Measurements from ENCODE around the gene ORAI3. TPM values are rescaled to one million over a fixed set of nuclear protein-coding genes. Genes with fewer than 3 reads are reported as not detected.
A peak's percentile ranks its signal among the peaks of the same experiment; 100 is the strongest.

Gene ORAI3
- total RNA-seq, 1 experiment from 2014 or later = 9.0 TPM

GRCh38 chr16:30956601-30957455, 8.0 kb downstream of the ORAI3 start:
- Histone ChIP-seq H3K4me3 (replicated peaks in 1 of 2; ENCODE audit: low read depth in 1 of 2, low read length in 2 of 2) (peak overlapping the region; percentile 74 to 88), H3K9me2 (ENCODE audit: insufficient read depth) (no peaks in the 10 kb centered on the region), H3K79me2 (ENCODE audit: insufficient read depth, low read length) (peaks cover 28% of the 10 kb centered on the region), H3K27me3 (ENCODE audit: insufficient read depth, low read length) (no peaks in the 10 kb centered on the region), H4K20me1 (ENCODE audit: insufficient read depth) (no peaks in the 10 kb centered on the region), H3K4me1 (ENCODE audit: control insufficient read depth in 1 of 2, insufficient read depth in 2 of 2, low read length in 2 of 2) (peaks cover 22 to 32% of the 10 kb centered on the region in 2 experiments), H3K9me3 (ENCODE audit: control insufficient read depth in 1 of 2, insufficient read depth in 1 of 2, low read depth in 1 of 2, low read length in 2 of 2) (no peaks in the 10 kb centered on the region), H2AFZ (ENCODE audit: low read depth, low read length, poor library complexity, severe bottlenecking) (peak overlapping the region; percentile 96), H3K9ac (ENCODE audit: low read length) (peak overlapping the region; percentile 88), H3K36me3 (ENCODE audit: control insufficient read depth in 1 of 2, insufficient read depth in 2 of 2, low read length in 2 of 2) (peaks cover 26 to 30% of the 10 kb centered on the region in 2 experiments), H3K4me2 (ENCODE audit: low read length) (peak overlapping the region; percentile 95), H3K27ac (ENCODE audit: low read depth, low read length) (peak overlapping the region; percentile 100)
- ChIA-PET POLR2A (no interaction called here), CTCF (no interaction called here), RAD21 (ENCODE audit: low non-redundant PET in 1 of 2, low total read pairs in 2 of 2, uncharacterized antibody in 2 of 2, unreplicated experiment in 2 of 2) (no interaction called here)
- TSS peak; percentile 84 for BruUV-seq (replicated peaks)
- TF ChIP-seq ATF3 (IDR thresholded peaks at IDR 0.05) (no peak), RAD21 (IDR thresholded peaks at IDR 0.05; ENCODE audit: low read depth) (no peak), CEBPB (IDR thresholded peaks at IDR 0.05; ENCODE audit: low read depth) (no peak), EGR1 (IDR thresholded peaks at IDR 0.05; ENCODE audit: low read depth) (no peak), POLR2A (IDR thresholded peaks at IDR 0.05; ENCODE audit: borderline replicate concordance, extremely low read depth, insufficient read depth, insufficient read length) (no peak), ZBTB33 (IDR thresholded peaks at IDR 0.05; ENCODE audit: extremely low read depth, insufficient replicate concordance, low read length) (no peak), POLR2AphosphoS5 (IDR thresholded peaks at IDR 0.05; ENCODE audit: low read depth, low read length) (peak; percentile 27; the same call in 1 of the 2 replicates), ZNF274 (IDR thresholded peaks at IDR 0.05; ENCODE audit: low read depth, low read length) (no peak), CTCF (IDR thresholded peaks at IDR 0.05 in 2 of 3, conservative IDR thresholded peaks at IDR 0.05 in 1 of 3; ENCODE audit: borderline replicate concordance in 1 of 3, insufficient read depth in 1 of 3, low read depth in 2 of 3, low read length in 2 of 3) (peak in 2 of 3 experiments; percentile 12 to 36; a peak in 3 of 6 replicates), TCF7L2 (IDR thresholded peaks at IDR 0.05; ENCODE audit: borderline replicate concordance, extremely low read depth, insufficient read depth, insufficient read length) (peak; percentile 37), ZFX (IDR thresholded peaks at IDR 0.05) (no peak)
- ATAC-seq (peak; percentile 70), DNase-seq (ENCODE audit: low read depth, low spot score) (peak; percentile 72)
- intact Hi-C loops (cut with micrococcal nuclease) = loop anchor here (10.0 kb wide), 2 partner anchors 138 to 488 kb away; partner anchors contain the start of genes VKORC1 and ZNF843
